ENCODE results near the gene YPEL2. TPM values are rescaled to one million over a fixed set of nuclear protein-coding genes. Genes with fewer than 3 reads are reported as not detected.

YPEL2 gene
- polyA plus RNA-seq, 1 experiment: 9.2 TPM

DNA sequence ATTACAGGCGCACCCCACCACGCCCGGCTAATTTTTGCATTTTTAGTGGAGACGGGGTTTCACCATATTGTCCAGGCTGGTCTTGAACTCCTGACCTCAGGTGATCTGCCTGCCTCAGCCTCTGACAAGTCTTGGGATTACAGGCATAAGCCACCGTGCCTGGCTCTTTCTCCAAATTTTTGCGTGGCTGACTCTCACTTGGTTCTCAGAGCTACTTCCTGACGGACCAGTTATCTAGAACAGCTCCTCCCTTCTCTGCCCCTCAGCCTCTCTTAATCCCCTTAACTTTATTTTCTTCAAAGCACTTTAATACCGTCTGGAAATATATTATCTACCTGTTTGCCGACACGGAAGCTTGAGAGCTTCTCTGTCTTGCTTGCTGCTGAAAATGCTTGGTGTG is 4.2 kb downstream of the YPEL2 start:
- ChIA-PET CTCF (interaction anchor here (0.6 to 1.2 kb wide), 2 partner anchors 20 to 110 kb away, joined by 3 to 5 read pairs; no protein-coding TSS in a partner anchor), POLR2A (no interaction called here)
- no peak for TF ChIP-seq CTCF (IDR thresholded peaks at IDR 0.05; ENCODE audit: insufficient read depth, low read depth, low read length)
- Histone ChIP-seq H3K36me3 (ENCODE audit: control insufficient read depth, insufficient read depth, low read length) (no peaks in the 10 kb centered on the region), H3K27me3 (ENCODE audit: control insufficient read depth, insufficient read depth, low read length) (peaks cover 6% of the 10 kb centered on the region), H3K4me3 (ENCODE audit: low read depth, low read length) (no peak overlapping the region)
- no peak for DNase-seq (ENCODE audit: low read depth)

GRCh38 chr17:59337741-59338299 is 6.4 kb downstream of the YPEL2 start:
- DNase-seq (ENCODE audit: low read depth): no peak
- Histone ChIP-seq H3K36me3 (ENCODE audit: control insufficient read depth, insufficient read depth, low read length) (no peaks in the 10 kb centered on the region), H3K27me3 (ENCODE audit: control insufficient read depth, insufficient read depth, low read length) (peaks cover 6% of the 10 kb centered on the region), H3K4me3 (ENCODE audit: low read depth, low read length) (no peak overlapping the region)
- TF ChIP-seq CTCF (IDR thresholded peaks at IDR 0.05; ENCODE audit: insufficient read depth, low read depth, low read length): no peak
- ChIA-PET CTCF (interaction anchor here (0.8 to 1.6 kb wide), 3 partner anchors 17 to 104 kb away, joined by 3 to 5 read pairs (median 3); no protein-coding TSS in a partner anchor), POLR2A (no interaction called here)

- ChIA-PET CTCF (interaction anchor here (0.6 to 1.6 kb wide), 3 partner anchors 16 to 733 kb away, joined by 3 to 5 read pairs (median 3); no protein-coding TSS in a partner anchor), POLR2A (no interaction called here)
- no peak for DNase-seq (ENCODE audit: low read depth)
- no peaks in the 10 kb centered on the region for H3K36me3 ChIP-seq (ENCODE audit: control insufficient read depth, insufficient read depth, low read length)
- TF ChIP-seq CTCF (IDR thresholded peaks at IDR 0.05; ENCODE audit: insufficient read depth, low read depth, low read length): no peak
- H3K4me3 ChIP-seq (ENCODE audit: low read depth, low read length): no peak overlapping the region
- peaks cover 6% of the 10 kb centered on the region for H3K27me3 ChIP-seq (ENCODE audit: control insufficient read depth, insufficient read depth, low read length)
Observed at GRCh38 chr17:59338498-59338897, 7.0 kb downstream of the YPEL2 start.

- CTCF ChIA-PET: no interaction called here
- Histone ChIP-seq H3K36me3 (ENCODE audit: control insufficient read depth, insufficient read depth, low read length) (no peaks in the 10 kb centered on the region), H3K4me3 (ENCODE audit: low read depth, low read length) (no peak overlapping the region), H3K27me3 (ENCODE audit: control insufficient read depth, insufficient read depth, low read length) (no peaks in the 10 kb centered on the region; the same call in 1 of the 2 replicates)
- TF ChIP-seq CTCF (IDR thresholded peaks at IDR 0.05; ENCODE audit: insufficient read depth, low read depth, low read length): no peak
- POLR2A ChIA-PET: no interaction called here
- DNase-seq (ENCODE audit: low read depth): no peak
Observed at GRCh38 chr17:59341922-59342321, 10.5 kb downstream of the YPEL2 start.

- no peak for TF ChIP-seq CTCF (IDR thresholded peaks at IDR 0.05; ENCODE audit: insufficient read depth, low read depth, low read length)
- ChIA-PET POLR2A (no interaction called here), CTCF (interaction anchor here (1.2 kb wide), 1 partner anchor 13 kb away, joined by 5 read pairs; no protein-coding TSS in a partner anchor)
- no peak overlapping the region for H3K4me3 ChIP-seq (ENCODE audit: low read depth, low read length)
- no peaks in the 10 kb centered on the region for H3K36me3 ChIP-seq (ENCODE audit: control insufficient read depth, insufficient read depth, low read length)
- no peak for DNase-seq (ENCODE audit: low read depth)
- no peaks in the 10 kb centered on the region; the same call in 1 of the 2 replicates for H3K27me3 ChIP-seq (ENCODE audit: control insufficient read depth, insufficient read depth, low read length)
Observed at GRCh38 chr17:59342681-59343131, 11.3 kb downstream of the YPEL2 start.

All from BJ (cell line).